HCEC 1CT (cell line): ENCODE results near the gene SCFD2.
"Not testable (repeated sequence)": the region's sequence is repeated elsewhere in the genome, so short reads cannot be mapped to it uniquely, and the experiment has no call there.

Experiments
- DNase-seq: peaks from one replicate; pipeline ENCODE4 v3.0.0-alpha.2; 2017

Gene SCFD2

DNA sequence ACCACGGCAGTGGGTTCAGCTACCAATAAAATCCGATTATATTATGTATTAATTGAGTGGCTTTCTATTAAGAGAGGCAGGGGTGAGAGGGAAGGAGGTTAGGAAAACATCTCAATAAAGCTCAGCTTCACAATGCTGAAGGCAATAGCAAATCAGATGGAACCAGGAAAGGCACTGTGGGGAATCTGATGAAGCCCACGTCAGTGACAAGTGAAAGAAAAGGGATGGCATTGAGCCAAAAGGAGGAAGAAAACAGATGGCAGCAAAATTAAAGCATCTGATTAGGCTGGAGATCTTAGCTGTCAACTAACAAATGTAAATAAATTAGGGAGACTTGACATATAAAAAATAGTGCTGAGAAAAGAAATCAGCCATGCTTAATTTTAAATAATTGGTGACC lies 322.8 kb downstream of the SCFD2 start:
- DNase-seq, result no peak

DNA sequence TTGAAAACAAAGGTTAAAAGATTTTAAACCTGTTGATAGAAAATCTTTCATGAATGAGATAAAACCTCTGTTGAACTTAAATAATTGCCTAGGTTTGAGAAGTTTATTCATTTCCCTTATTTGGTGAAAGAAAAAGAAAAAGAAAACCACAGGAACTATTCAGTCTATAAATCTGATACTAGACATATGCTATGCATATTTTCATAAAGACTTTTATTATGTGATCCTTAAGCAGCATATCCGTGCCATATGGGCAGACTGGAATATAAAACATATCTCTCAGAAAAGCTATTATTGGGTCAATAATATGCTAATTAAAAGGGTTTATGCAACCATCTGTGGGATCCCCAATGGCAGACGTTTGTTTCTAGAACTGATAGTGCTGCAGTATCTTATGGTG lies 325.0 kb downstream of the SCFD2 start:
- DNase-seq, result no peak

DNA sequence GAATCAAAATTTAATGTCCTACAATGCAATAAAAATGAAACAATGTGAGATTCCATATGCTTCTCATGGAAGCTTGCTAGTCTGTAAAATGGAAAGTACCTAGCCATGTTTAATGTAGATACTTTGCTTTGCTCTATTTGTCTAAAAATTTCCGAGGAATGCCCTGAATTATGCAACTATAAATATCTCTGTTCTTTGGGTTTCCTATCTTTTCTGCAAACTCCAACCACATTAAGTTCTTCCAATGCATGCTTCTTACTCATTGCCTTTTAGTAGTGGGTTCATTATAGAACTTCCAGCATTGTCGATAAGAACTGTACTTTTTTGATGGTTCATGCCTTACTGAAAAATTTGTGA lies 325.4 kb downstream of the SCFD2 start:
- no peak for DNase-seq

DNA sequence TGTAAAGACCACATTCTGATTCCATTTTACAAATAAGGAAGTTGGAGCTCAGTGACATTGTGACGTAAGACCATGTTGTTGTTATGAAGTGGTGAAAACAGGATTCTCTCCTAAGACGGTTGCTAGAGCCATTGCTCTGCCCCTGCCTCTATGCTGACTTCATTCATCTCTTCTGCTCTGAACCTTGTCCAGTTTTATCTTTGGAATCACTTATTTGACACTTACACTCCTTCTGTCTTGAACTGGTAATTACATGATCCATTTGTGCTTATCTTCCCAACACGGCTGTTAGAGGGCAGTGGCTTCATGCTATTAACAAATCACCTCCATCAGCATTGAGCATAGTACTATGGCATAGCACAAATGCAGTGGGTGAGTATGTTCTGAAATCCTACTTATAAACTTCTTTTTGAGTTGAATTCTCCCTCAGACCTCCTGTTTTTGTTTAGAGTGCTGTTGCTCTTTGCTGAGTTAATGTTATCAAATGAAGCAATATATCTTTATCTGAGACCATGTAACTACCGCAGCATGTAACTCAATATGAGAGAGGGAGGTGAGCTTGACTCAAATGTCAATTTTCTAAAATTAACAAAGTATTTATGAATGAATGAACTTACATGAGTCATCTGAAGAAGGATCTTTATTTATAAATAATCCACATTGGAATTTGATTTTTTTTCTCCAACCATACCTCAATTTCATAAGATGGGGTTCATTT lies 326.0 kb downstream of the SCFD2 start:
- DNase-seq, result peak; percentile 5

DNA sequence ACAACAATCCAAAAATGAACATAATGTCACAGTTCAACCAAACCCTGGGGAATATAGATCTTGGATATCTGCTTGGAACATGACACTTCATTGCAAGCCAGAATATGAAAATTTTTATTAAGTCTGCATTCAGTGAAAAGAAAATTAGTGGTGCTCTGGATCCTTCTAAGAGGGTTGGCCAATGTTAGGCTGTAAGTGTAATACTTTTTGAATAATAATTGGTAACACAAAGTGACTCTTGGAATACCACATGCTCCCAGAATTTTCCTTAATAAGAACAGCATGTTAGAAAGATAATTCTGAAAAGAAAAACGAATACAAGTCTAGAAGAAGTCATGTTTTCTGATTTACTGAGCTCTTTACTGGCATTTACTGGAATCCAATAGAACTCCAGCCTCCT lies 328.0 kb downstream of the SCFD2 start:
- DNase-seq, result no peak

DNA sequence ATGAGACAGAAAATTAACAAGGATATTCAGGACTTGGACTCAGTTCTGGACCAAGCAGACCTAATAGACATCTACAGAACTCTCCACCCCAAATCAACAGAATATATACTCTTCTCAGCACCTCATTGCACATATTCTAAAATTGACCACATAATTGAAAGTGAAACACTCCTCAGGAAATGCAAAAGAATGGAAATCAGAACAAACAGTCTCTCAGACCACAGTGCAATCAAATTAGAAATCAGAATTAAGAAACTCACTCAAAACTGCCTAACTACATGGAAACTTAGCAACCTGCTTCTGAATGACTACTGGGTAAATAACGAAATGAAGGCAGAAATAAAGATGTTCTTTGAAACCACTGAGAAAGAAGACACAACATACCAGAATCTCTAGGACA lies 333.0 kb downstream of the SCFD2 start:
- DNase-seq, result not testable (repeated sequence)

DNA sequence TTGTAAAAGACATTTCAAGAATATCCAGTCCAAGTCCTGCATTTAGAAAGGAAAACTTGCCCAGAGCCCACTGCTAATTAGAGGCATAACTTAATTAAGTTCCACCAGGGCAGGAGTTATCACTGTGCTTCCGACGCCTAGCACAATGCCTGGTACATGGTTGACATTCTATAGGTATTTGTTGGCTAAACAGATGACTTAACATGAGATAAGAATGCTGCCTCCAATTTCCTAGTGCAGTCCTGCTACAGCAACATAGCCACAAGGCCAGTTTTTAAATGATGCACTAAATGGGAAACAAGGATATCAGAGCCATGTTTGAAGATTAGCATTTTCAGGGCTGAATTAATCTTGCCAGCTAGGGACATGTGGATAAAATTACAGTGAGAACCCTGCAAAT lies 339.6 kb downstream of the SCFD2 start:
- no peak for DNase-seq

DNA sequence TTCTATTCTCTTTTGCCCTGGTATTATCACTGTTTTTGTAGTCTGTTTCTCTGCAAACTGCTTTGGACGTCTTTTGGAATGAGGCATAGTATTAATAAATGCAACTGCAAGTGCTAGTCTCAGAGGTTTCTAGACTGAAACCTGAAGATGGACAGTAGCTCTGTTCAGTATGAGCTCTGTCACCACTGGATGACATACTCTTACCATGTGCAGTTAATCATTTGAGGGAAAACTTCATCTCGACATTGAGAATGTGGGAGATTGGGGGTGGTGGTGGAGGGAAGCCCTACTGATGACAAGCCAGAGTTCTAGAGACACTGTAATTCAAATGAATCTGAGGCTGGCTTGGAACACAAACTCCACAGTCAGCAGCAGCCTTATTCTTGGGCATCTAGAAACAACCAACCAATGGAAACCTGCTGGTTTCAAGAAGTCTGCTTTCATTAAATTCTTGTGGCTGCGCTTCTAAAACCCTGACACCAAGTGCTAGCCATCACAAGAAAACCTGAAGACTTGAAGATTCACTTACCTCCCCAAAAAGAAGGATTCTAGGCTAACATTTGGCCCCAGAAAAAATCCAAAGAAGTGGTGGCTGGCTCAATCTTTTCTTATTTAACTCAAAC lies 342.1 kb downstream of the SCFD2 start:
- no peak for DNase-seq

DNA sequence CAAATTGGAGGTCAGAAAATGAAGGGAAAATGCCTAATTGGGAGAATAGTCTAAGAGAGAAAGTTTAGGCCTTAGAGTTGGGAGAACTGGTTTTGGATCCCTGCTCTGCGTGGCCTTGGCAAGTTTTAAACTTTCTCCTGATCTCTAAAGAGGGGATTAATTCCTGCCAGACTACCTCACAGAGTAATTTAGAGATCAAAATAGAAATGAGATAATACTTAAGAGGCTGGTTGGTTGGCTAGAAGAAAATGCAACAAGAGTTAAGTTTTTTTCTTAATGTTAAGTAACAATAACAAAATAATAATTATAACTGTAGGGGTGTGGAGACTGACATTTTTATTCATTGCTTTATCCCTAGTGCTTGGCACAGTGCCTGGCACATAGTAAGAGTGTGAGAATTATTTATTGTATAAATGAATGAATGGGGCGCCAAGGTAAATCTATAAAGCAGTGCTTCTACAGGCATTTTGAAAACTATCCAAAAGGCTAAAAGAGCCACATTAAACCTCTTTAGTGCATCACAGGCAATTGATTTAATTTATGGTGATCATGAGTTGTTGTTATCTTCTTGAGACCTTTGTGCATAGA lies 343.3 kb downstream of the SCFD2 start:
- no peak for DNase-seq

DNA sequence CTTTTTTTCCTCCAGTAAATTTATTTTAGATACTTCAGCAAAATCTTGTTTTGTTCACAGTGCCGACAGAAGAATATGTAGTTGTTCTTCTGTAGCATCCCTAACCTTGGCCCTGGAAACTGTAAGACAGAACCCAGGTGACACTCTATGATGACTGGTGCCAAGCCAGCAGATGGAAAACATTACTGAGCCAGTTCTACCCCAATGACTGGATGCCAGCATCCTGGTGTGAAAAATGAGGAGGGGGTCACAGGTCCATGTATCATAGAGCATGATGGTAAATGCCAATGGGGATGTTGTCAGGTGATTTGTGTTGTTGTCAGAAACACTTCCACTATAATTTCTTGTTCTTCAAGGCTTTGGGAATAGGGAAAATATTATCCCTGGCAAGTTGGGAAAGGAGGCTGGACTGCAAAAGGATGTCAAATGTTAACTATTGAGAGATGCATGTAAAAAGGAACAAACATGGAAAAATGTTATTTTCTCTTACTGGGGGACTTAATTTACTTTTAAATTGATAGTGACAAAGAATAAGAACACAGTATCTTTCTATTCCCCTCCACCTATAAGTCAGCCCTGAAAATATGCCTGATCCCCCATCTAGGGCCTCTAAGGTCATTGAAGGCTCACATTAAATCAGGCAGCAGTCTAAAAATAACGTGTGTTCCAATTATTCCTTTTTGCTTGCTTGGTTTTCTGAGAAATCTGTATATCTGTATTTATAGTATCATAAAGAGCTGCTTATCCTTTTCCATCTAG lies 343.9 kb downstream of the SCFD2 start:
- DNase-seq, result no peak

DNA sequence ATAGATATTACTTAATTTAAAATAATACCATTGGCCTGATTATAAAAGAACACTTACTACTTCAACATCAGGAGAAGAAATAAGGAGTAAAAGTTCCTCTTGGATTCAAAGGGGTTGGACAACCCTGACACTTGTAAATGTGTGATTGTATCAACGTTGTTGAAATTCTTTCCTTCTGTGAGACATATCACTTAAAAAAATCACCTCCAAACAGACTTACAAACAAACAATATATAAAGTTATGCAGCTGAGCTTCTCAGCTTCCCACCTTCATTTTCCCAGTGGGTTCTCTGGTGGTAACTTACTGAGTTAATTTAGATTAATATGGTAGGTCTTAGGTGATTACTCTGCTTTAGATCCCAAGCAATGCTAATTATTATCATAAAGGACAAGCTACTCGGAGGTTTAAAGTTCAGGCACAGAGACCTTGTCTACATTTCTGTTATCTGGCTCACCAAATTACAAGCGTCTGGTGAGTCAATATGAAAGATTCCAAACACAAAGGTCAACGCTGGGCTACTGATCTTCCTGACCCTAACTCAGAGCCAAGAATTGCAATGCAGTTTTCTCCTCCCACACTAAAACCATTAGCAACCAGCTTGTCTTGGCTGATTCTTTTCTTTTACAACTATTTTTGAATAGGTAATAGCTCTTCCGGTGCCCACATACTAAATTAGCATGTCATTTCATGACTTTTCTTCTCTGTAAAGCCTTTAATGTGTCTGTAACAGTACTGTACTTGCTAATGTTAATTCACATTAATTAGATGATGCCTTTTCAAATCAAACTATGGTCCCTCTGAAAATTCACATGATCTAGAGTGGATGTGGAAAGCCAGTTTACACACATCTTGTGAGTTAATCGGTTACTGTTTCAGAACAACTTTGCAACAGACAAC lies 346.1 kb downstream of the SCFD2 start:
- DNase-seq, result peak; percentile 64

DNA sequence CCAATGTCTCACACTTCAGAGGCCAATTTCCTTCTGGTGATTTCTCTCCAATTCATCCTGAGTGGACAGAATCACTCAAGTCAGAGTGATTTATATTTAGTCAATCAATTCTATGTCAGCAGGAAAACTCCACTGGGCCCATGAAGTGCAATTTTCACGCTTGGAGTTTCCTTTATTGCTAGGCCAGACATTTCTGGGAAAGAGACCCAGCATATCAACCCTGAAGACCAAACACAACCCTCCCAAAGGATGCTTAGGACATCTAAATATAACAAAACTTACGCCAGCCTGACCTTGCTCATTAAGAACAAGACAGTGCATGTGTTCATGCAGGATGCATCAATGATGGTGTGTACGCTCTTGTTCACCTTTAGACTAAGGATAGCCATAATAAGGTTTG lies 347.4 kb downstream of the SCFD2 start:
- DNase-seq, result no peak

DNA sequence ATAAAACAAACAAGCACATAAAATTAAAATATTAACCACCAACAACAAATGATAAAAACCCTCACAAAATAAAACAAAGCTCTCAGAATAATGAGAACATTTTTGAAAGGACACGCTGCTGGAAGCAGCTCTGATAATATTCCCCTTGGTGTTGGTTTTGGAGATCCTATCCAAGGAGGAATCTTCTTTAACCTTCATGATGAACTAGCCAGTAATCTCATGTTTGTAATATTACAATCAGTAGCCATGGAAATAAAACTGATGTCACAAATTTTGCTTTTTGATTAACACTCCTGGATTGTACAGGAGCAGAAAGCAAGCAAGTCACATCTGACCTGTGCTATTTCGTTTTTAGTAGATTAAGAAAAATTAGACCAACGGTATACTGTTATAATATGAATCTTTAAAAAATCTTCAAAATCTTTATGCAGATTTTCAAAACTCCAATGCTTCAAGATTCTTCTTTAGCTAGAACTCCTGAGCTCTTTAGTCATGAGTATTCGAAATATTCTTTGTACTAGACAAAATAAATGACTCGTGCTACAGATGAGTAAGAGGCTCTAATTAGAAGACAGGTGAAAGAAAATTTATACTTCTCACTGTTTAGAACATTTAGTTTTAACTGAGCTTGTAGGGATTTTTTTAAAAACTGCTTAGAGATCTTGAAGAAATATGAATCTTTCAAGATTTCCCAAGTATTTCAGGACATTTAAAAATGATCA lies 349.6 kb downstream of the SCFD2 start:
- no peak for DNase-seq

DNA sequence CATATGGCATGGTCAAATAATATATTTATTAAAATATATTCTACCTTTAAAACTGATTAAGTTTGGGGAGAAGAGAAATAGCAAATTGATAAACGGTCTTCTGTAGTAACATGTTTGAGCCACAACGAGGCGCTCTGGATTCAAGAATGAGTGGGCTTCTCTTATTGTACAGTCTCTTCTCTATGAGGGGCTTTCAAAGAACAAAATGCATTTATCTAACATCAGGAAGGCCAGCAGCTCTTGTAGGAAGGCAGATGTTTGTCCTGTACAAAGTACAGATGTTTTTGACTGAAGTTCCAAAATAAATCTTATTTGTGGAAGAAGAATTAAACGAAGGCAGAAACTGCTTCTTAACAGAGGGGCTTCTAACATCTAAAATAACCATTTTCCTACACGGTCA lies 350.2 kb downstream of the SCFD2 start:
- DNase-seq, result peak; percentile 41

DNA sequence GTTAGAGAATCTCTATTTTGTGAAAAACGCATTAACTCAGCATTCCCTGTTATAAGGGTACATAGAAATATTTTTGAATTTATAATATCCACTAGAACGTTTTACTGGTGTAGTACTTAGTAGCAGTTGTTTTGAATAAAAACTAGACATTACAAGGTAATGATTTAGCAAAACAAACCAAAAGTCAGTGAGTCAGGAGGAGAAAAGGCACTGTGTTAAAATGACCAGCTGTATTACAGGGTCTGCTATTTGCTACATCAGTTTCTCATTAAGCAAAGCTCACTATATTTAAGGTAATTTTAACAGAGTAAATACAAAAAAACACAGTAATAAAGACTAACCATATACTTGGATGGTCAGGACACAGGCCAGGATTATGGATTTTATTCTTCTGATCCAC lies 351.0 kb downstream of the SCFD2 start:
- DNase-seq, result no peak

DNA sequence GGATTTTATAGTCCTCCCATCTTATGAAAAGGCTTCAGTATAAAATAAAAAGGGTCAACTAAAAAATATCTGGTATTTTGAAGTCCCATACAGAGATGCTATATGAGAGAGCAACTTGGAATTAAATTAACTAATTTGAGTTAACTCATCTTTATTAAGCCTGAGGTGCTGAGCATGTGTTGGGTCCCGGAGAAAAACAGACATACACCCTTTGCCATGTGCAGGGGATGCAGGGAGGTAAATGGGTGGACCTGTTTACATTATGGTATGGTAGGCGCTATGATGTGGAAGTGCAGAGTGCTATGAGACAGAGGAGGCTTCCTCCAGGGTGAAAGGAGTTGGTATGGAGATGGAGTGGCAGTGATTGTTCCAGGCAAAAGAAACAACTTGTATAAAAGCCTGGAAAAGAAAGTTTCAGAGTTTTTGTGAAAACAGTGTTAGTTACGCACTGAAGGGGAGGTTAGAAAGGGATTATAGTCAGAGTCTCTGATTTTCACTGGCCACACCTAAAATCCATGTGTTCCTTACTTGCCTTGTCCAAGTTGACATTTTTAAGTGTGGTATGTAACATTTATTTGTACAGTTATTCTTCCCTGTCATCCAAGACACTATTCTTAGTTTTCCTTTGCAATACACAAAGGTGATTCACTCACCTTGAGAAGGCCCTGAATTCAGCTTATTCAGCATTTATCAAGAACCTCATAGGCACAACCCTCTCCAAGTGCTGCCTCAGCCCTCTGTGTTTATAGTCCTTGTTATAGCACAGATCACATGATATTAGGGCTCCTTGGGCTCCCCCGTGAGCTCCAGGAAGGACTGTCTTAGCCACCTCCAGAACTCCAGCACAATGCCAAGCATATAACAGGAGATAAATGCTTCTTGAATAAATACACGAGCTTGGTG lies 351.7 kb downstream of the SCFD2 start:
- no peak for DNase-seq

DNA sequence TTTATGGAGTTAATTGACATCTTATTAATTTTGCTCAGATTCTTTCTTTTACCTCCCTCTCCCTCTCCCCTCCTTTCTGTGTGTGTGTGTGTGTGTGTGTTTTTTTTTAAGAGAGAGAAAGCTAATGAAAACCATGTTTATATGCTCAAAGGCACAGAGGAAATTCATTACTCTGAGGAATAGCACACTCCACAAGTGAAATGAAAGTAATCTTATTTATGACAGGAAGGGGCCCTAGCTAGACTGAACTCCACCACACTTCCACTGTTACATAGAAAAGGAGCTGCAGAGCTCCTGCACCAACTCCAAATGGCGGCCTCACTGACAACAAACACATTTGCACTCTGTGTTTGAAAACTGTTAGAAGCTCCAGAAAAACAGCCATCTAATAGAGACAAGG lies 353.1 kb downstream of the SCFD2 start:
- DNase-seq, result no peak

DNA sequence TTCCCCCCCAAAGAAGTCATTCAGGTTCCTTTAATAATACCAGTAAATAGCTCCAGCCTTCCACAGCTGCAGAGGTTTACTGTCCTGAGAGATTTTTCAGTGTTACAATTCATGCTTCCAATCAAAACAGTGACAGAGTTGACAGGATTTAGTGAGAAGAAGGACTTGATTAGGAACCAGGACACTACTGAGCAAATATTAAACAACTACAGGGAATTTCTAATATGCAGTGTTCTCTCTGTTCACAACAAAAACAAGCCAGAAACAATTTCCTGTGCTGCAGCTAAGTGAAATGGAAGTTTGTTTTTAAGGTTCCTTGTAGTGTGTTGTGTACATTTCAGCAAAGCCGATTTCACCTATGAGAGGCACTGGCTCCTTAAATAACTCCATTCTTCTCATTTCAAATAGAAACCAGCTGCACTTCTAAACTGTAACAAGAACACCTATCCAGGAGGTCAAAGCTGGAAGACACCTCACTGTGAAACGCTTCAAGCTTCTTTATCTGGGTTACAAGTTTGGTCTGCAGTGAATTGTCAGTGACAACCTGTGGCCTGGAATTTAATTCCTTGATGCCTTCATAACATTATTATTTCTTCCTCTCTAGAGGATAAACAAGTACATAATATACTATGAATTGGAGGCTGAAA lies 354.5 kb downstream of the SCFD2 start:
- no peak for DNase-seq

DNA sequence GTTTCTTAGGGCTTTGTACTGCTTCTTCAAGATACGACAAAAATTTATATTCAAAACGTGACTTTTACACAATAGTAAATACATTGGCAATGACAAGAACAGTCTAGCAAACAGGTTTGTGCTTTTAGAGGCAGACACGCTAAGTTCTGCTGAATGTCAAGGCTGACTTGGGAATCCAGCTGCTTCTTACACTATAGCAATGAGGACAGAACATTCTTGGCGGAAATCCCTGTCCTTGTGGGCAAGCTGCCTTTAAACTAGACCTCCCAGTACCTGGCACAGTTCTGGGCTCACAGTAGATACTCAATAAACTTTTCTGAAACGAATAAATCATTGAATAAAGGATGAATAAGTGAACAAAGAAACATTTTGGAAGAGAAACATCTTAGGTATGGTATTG lies 355.5 kb downstream of the SCFD2 start:
- no peak for DNase-seq

DNA sequence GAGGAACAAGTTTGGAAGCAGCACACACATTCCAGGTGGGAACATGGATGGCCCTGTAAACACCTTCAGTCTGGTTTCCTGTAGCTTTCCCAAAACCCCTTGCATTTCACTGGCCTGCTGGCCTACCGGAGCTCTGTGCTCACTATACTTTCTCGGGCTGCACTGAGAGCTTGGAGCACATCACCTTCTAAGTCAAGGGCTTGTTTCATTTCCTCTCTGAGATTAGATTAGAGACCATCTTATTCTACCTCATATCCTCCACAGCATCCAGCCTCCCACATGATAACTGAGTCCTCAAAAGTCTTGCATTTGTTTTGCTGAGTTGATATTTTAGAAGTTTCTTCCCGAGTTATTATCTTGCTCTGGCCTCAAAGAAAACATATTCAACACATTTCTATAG lies 356.0 kb downstream of the SCFD2 start:
- no peak for DNase-seq

DNA sequence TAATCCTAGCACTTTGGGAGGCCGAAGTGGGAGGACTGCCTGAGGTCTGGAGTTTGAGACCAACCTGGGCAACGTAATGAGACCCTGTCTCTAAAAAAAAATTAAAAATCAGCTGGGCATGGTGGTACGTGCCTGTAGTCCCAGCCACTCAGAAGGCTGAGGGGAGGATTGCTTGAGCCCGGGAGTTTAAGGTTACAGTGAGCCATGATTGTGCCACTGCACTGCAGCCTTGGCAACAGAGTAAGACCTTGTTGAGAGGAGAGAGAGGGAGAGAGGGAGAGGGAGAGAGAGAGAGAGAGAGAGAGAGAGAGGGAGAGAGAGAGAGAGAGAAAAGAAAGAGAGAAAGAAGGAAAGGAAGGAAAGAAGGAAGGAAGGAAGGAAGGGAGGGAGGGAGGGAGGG lies 358.8 kb downstream of the SCFD2 start:
- DNase-seq, result no peak
